ENCODE data around the gene OSBPL5.

OSBPL5 gene

GRCh38 chr11:3182462-3182852, 17.3 kb upstream of the OSBPL5 start:
- peak; percentile 56 for DNase-seq (ENCODE audit: low spot score)
- Histone ChIP-seq H3K27ac (ENCODE audit: poor library complexity, severe bottlenecking) (no peak overlapping the region), H3K4me3 (ENCODE audit: severe bottlenecking) (no peak overlapping the region), H3K27me3 (ENCODE audit: insufficient read depth, poor library complexity, severe bottlenecking) (no peaks in the 10 kb centered on the region), H3K4me1 (ENCODE audit: insufficient read depth, poor library complexity, severe bottlenecking) (no peaks in the 10 kb centered on the region), H3K36me3 (ENCODE audit: low read depth) (no peaks in the 10 kb centered on the region), H3K9me3 (ENCODE audit: severe bottlenecking) (no peaks in the 10 kb centered on the region)
- TF ChIP-seq, protein P1, sequence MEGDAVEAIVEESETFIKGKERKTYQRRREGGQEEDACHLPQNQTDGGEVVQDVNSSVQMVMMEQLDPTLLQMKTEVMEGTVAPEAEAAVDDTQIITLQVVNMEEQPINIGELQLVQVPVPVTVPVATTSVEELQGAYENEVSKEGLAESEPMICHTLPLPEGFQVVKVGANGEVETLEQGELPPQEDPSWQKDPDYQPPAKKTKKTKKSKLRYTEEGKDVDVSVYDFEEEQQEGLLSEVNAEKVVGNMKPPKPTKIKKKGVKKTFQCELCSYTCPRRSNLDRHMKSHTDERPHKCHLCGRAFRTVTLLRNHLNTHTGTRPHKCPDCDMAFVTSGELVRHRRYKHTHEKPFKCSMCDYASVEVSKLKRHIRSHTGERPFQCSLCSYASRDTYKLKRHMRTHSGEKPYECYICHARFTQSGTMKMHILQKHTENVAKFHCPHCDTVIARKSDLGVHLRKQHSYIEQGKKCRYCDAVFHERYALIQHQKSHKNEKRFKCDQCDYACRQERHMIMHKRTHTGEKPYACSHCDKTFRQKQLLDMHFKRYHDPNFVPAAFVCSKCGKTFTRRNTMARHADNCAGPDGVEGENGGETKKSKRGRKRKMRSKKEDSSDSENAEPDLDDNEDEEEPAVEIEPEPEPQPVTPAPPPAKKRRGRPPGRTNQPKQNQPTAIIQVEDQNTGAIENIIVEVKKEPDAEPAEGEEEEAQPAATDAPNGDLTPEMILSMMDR (IDR thresholded peaks at IDR 0.05; ENCODE audit: poor library complexity, severe bottlenecking): no peak
- no peak for ATAC-seq (ENCODE audit: low read depth)

- TF ChIP-seq, protein P1 (IDR thresholded peaks at IDR 0.05; ENCODE audit: poor library complexity, severe bottlenecking): no peak
These were observed 16.8 kb upstream of the OSBPL5 start for GRCh38 chr11:3181725-3182461.

GRCh38 chr11:3180869-3181268, 15.8 kb upstream of the OSBPL5 start:
- Histone ChIP-seq H3K9me3 (ENCODE audit: severe bottlenecking) (peaks cover 12% of the 10 kb centered on the region), H3K27me3 (ENCODE audit: insufficient read depth, poor library complexity, severe bottlenecking) (no peaks in the 10 kb centered on the region), H3K4me1 (ENCODE audit: insufficient read depth, poor library complexity, severe bottlenecking) (no peaks in the 10 kb centered on the region), H3K4me3 (ENCODE audit: severe bottlenecking) (no peak overlapping the region), H3K27ac (ENCODE audit: poor library complexity, severe bottlenecking) (no peak overlapping the region), H3K36me3 (ENCODE audit: low read depth) (no peaks in the 10 kb centered on the region)
- DNase-seq (ENCODE audit: low spot score) (peak; percentile 30), ATAC-seq (ENCODE audit: low read depth) (no peak)
- TF ChIP-seq, protein P1 (IDR thresholded peaks at IDR 0.05; ENCODE audit: poor library complexity, severe bottlenecking): no peak

More at GRCh38 chr11:3181725-3182461, 16.8 kb upstream of the OSBPL5 start:
- no peak overlapping the region for H3K27ac ChIP-seq (ENCODE audit: poor library complexity, severe bottlenecking)
- no peaks in the 10 kb centered on the region for H3K36me3 ChIP-seq (ENCODE audit: low read depth)
- DNase-seq (ENCODE audit: low spot score) (peak; percentile 20), ATAC-seq (ENCODE audit: low read depth) (no peak)
- no peaks in the 10 kb centered on the region for H3K4me1 ChIP-seq (ENCODE audit: insufficient read depth, poor library complexity, severe bottlenecking)
- H3K4me3 ChIP-seq (ENCODE audit: severe bottlenecking): no peak overlapping the region
- H3K9me3 ChIP-seq (ENCODE audit: severe bottlenecking): peaks cover 3% of the 10 kb centered on the region
- no peaks in the 10 kb centered on the region for H3K27me3 ChIP-seq (ENCODE audit: insufficient read depth, poor library complexity, severe bottlenecking)

- Histone ChIP-seq H3K27me3 (ENCODE audit: insufficient read depth, poor library complexity, severe bottlenecking) (no peaks in the 10 kb centered on the region), H3K36me3 (ENCODE audit: low read depth) (no peaks in the 10 kb centered on the region), H3K4me1 (ENCODE audit: insufficient read depth, poor library complexity, severe bottlenecking) (no peaks in the 10 kb centered on the region), H3K27ac (ENCODE audit: poor library complexity, severe bottlenecking) (no peak overlapping the region), H3K4me3 (ENCODE audit: severe bottlenecking) (no peak overlapping the region), H3K9me3 (ENCODE audit: severe bottlenecking) (peaks cover 12% of the 10 kb centered on the region)
- DNase-seq (ENCODE audit: low spot score) (no peak), ATAC-seq (ENCODE audit: low read depth) (no peak)
- TF ChIP-seq, protein P1 (IDR thresholded peaks at IDR 0.05; ENCODE audit: poor library complexity, severe bottlenecking): no peak
These were observed 13.2 kb upstream of the OSBPL5 start for GRCh38 chr11:3178349-3178748.

DNA sequence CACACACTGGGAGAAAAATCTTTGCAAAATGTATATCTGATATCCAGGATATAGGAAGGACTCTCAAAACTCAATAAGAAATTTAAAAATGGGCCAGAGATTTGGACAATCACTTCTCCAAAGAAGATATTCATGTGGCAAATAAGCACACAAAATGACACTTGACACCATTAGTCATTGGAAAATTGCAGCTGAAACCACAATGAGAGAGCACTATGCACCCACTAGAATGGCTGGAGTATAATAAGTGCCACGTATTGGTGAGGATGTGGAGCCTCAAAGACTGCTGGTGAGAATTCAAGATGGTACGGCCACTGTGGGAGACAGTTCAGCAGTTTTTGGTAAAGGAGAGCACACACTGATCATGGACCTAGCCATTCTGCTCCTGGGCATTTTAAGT, 12.8 kb upstream of the OSBPL5 start:
- ATAC-seq (ENCODE audit: low read depth): no peak
- TF ChIP-seq, protein P1 (IDR thresholded peaks at IDR 0.05; ENCODE audit: poor library complexity, severe bottlenecking): no peak
- H3K9me3 ChIP-seq (ENCODE audit: severe bottlenecking): peaks cover 12% of the 10 kb centered on the region
- no peak for DNase-seq (ENCODE audit: low spot score)
- H3K27me3 ChIP-seq (ENCODE audit: insufficient read depth, poor library complexity, severe bottlenecking): no peaks in the 10 kb centered on the region
- H3K4me1 ChIP-seq (ENCODE audit: insufficient read depth, poor library complexity, severe bottlenecking): no peaks in the 10 kb centered on the region
- no peak overlapping the region for H3K4me3 ChIP-seq (ENCODE audit: severe bottlenecking)
- H3K27ac ChIP-seq (ENCODE audit: poor library complexity, severe bottlenecking): no peak overlapping the region
- no peaks in the 10 kb centered on the region for H3K36me3 ChIP-seq (ENCODE audit: low read depth)
